DND-41 (cell line): ENCODE results near the gene KCNS1.

Source experiments
- ATAC-seq: fragments of 200-7000 bp; cut with Tn5 transposase; 3 replicates; pipeline ENCODE4 v1.9.1; 2021; ENCODE audit warnings: low read depth; ENCODE audit not compliant: insufficient read depth
- DNase-seq: peaks from one replicate; pipeline ENCODE4 v3.0.0-alpha.2; 2020
- H2AFZ ChIP-seq: 2 replicates; pipeline ENCODE4 v1.6.0; 2012; ENCODE audit warnings: low read depth, low read length
- H3K27ac ChIP-seq: 2 replicates; pipeline ENCODE4 v1.5.1; 2012; ENCODE audit warnings: low read length, inconsistent platforms
- H3K27me3 ChIP-seq: fragments of 200-600 bp; sonication (generic); 2 replicates; pipeline ENCODE4 v1.6.0; 2012; ENCODE audit warnings: low read length, mild to moderate bottlenecking, inconsistent platforms; ENCODE audit not compliant: insufficient read depth, poor library complexity
- H3K36me3 ChIP-seq: 2 replicates; pipeline ENCODE4 v1.5.1; 2012; ENCODE audit warnings: low read length, inconsistent platforms; ENCODE audit not compliant: insufficient read depth
- H3K4me1 ChIP-seq: 2 replicates; pipeline ENCODE4 v1.5.1; 2012; ENCODE audit warnings: mild to moderate bottlenecking, low read length; ENCODE audit not compliant: insufficient read depth
- H3K4me2 ChIP-seq: 2 replicates; pipeline ENCODE4 v1.6.0; 2012; ENCODE audit warnings: mild to moderate bottlenecking, moderate library complexity, low read length, inconsistent platforms; ENCODE audit not compliant: insufficient read depth
- H3K4me3 ChIP-seq, 2 experiments: fragments of 200-600 bp in 1 of 2; shearing (Covaris generic) in 1 of 2; 2 replicates each; pipeline ENCODE4 v1.5.1; 2012 to 2016; ENCODE audit warnings: inconsistent platforms in 2 of 2, low read length in 2 of 2, mild to moderate bottlenecking in 2 of 2, low read depth in 1 of 2, moderate library complexity in 1 of 2
- H3K79me2 ChIP-seq: 2 replicates; pipeline ENCODE4 v1.6.0; 2012; ENCODE audit warnings: low read length, inconsistent platforms; ENCODE audit not compliant: insufficient read depth
- H3K9ac ChIP-seq: 2 replicates; pipeline ENCODE4 v1.6.0; 2012; ENCODE audit warnings: low read depth, mild to moderate bottlenecking, inconsistent platforms, low read length, moderate library complexity
- H3K9me3 ChIP-seq: 2 replicates; pipeline ENCODE4 v1.5.1; 2012; ENCODE audit warnings: low read length, moderate library complexity, mild to moderate bottlenecking, inconsistent platforms; ENCODE audit not compliant: insufficient read depth, severe bottlenecking
- H4K20me1 ChIP-seq: 2 replicates; pipeline ENCODE4 v1.6.0; 2012; ENCODE audit warnings: low read length; ENCODE audit not compliant: insufficient read depth
- CTCF ChIP-seq: IDR thresholded peaks from 2 replicates; pipeline ENCODE4 v1.5.1; 2012; ENCODE audit warnings: borderline replicate concordance, low read length, moderate library complexity, mild to moderate bottlenecking; ENCODE audit not compliant: poor library complexity, severe bottlenecking; ENCODE audit errors: extremely low read depth
- EZH2 ChIP-seq: IDR thresholded peaks from 3 replicates; pipeline ENCODE4 v1.6.1; 2012; ENCODE audit warnings: borderline replicate concordance, low read depth, mild to moderate bottlenecking, moderate library complexity, low read length, inconsistent platforms; ENCODE audit not compliant: severe bottlenecking

The KCNS1 gene

GRCh38 chr20:45051204-45052060, 49.5 kb downstream of the KCNS1 start:
- no peak overlapping the region for H3K4me3 ChIP-seq

GRCh38 chr20:45049904-45050471, 50.9 kb downstream of the KCNS1 start:
- Histone ChIP-seq H3K4me2 (no peak overlapping the region), H3K9ac (no peak overlapping the region), H3K27ac (peak overlapping the region; percentile 21), H4K20me1 (peaks cover 9% of the 10 kb centered on the region; the same call in 1 of the 2 replicates), H3K27me3 (no peaks in the 10 kb centered on the region), H3K4me3 (no peak overlapping the region), H2AFZ (no peak overlapping the region), H3K9me3 (no peaks in the 10 kb centered on the region), H3K36me3 (peaks cover 36% of the 10 kb centered on the region), H3K4me1 (peaks cover 49% of the 10 kb centered on the region), H3K79me2 (peaks cover 3% of the 10 kb centered on the region)
- TF ChIP-seq EZH2 (no peak), CTCF (no peak)
- DNase-seq (peak; percentile 22), ATAC-seq (peak; percentile 28; the same call in 1 of the 3 replicates)

More at GRCh38 chr20:45051204-45052060, 49.5 kb downstream of the KCNS1 start:
- Histone ChIP-seq H3K36me3 (peaks cover 38% of the 10 kb centered on the region), H3K4me2 (no peak overlapping the region), H3K27me3 (no peaks in the 10 kb centered on the region), H2AFZ (no peak overlapping the region), H3K9me3 (no peaks in the 10 kb centered on the region), H3K27ac (no peak overlapping the region), H3K79me2 (peaks cover 3% of the 10 kb centered on the region), H3K9ac (no peak overlapping the region), H3K4me1 (peaks cover 49% of the 10 kb centered on the region), H4K20me1 (peaks cover 9% of the 10 kb centered on the region; the same call in 1 of the 2 replicates)
- no peak for TF ChIP-seq EZH2
- TF ChIP-seq CTCF = no peak
- no peak for DNase-seq
- peak; percentile 73 for ATAC-seq

- peaks cover 3% of the 10 kb centered on the region for H3K79me2 ChIP-seq
- no peaks in the 10 kb centered on the region for H3K27me3 ChIP-seq
- TF ChIP-seq EZH2 (no peak), CTCF (no peak)
- no peak overlapping the region for H2AFZ ChIP-seq
- peaks cover 32% of the 10 kb centered on the region for H3K36me3 ChIP-seq
- H3K4me3 ChIP-seq = no peak overlapping the region
- no peaks in the 10 kb centered on the region for H3K9me3 ChIP-seq
- peak overlapping the region; percentile 21 for H3K27ac ChIP-seq
- DNase-seq (no peak), ATAC-seq (no peak)
- H4K20me1 ChIP-seq = peaks cover 6% of the 10 kb centered on the region; the same call in 1 of the 2 replicates
- H3K4me2 ChIP-seq = no peak overlapping the region
- no peak overlapping the region for H3K9ac ChIP-seq
- H3K4me1 ChIP-seq = peaks cover 49% of the 10 kb centered on the region
These were observed 51.5 kb downstream of the KCNS1 start for GRCh38 chr20:45049438-45049837.
